SH-SY5Y (cell line): ENCODE data around the gene ADARB2.

Experiments
- GATA2 ChIP-seq: IDR thresholded peaks from 2 replicates; pipeline ENCODE4 v1.6.1; 2011; ENCODE audit warnings: mild to moderate bottlenecking, low read depth, low read length
- GATA3 ChIP-seq: IDR thresholded peaks from 2 replicates; pipeline ENCODE4 v1.6.1; 2011; ENCODE audit warnings: low read depth, mild to moderate bottlenecking, low read length, moderate library complexity

GRCh38 chr10:1570416-1571051 lies 166.8 kb downstream of the ADARB2 start:
- no peak for TF ChIP-seq GATA3
- no peak for TF ChIP-seq GATA2
